Chondrocyte (in vitro differentiated cells): Measurements from ENCODE around the gene KCNAB1. TPM values are rescaled to one million over a fixed set of nuclear protein-coding genes. Genes with fewer than 3 reads are reported as not detected.
A peak's percentile ranks its signal among the peaks of the same experiment; 100 is the strongest.

Source experiments
- DNase-seq: peaks from one replicate; pipeline ENCODE4 v3.0.0; 2021; ENCODE audit warnings: mixed read lengths, low spot score
- H3K27ac Mint-ChIP-seq: one replicate; pipeline ENCODE4 v1.8.0; 2021; ENCODE audit warnings: mild to moderate bottlenecking, moderate library complexity, mixed read lengths; ENCODE audit not compliant: unreplicated experiment
- H3K27me3 Mint-ChIP-seq: 2 replicates; pipeline ENCODE4 v1.8.0; 2021; ENCODE audit warnings: low read depth, mixed read lengths
- H3K36me3 Mint-ChIP-seq: 2 replicates; pipeline ENCODE4 v1.8.0; 2021; ENCODE audit warnings: low read depth, mixed read lengths
- H3K4me1 Mint-ChIP-seq: 2 replicates; pipeline ENCODE4 v1.8.0; 2021; ENCODE audit warnings: low read depth, mild to moderate bottlenecking, mixed read lengths
- H3K4me3 Mint-ChIP-seq: one replicate; pipeline ENCODE4 v1.8.0; 2021; ENCODE audit warnings: mild to moderate bottlenecking, moderate library complexity, mixed read lengths; ENCODE audit not compliant: unreplicated experiment
- H3K9me3 Mint-ChIP-seq: 2 replicates; pipeline ENCODE4 v1.8.0; 2021; ENCODE audit warnings: low read depth, mixed read lengths
- total RNA-seq: library from RNA; stranded (reverse); gene quantifications from 3 replicates; pipeline ENCODE4 v1.2.1, GENCODE V29; 2021
- TF ChIP-seq, protein P1 (sequence below): fragments of 200-600 bp; sonication (generic); IDR thresholded peaks from 2 replicates; pipeline ENCODE4 v1.5.0; 2021; ENCODE audit warnings: antibody characterized with exemption, mild to moderate bottlenecking, moderate library complexity

The KCNAB1 gene
- total RNA-seq, 1 donor from 2014 or later = 3.4 TPM

DNA sequence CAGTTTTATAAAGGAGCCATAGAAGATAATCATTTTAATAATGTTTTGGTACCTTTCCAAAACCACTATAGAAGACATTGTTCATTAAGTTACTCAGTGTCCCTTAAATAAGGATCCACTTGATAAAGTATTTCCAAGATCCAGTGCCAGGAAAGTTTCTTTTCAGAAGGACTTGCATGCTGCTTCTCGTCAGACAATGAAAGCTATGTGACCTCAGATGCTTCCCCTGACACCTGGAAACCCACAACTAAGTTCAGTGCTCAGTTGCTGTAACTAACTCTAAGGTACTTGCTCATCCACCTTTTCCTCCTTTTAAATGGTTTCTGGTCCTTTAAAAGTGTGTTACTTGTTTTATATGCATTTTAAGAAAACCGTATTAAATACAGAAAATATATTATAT lies 427.3 kb downstream of the KCNAB1 start:
- H3K36me3 Mint-ChIP-seq = peaks cover 51% of the 10 kb centered on the region
- no peak overlapping the region for H3K4me3 Mint-ChIP-seq
- DNase-seq = no peak
- TF ChIP-seq, protein P1, sequence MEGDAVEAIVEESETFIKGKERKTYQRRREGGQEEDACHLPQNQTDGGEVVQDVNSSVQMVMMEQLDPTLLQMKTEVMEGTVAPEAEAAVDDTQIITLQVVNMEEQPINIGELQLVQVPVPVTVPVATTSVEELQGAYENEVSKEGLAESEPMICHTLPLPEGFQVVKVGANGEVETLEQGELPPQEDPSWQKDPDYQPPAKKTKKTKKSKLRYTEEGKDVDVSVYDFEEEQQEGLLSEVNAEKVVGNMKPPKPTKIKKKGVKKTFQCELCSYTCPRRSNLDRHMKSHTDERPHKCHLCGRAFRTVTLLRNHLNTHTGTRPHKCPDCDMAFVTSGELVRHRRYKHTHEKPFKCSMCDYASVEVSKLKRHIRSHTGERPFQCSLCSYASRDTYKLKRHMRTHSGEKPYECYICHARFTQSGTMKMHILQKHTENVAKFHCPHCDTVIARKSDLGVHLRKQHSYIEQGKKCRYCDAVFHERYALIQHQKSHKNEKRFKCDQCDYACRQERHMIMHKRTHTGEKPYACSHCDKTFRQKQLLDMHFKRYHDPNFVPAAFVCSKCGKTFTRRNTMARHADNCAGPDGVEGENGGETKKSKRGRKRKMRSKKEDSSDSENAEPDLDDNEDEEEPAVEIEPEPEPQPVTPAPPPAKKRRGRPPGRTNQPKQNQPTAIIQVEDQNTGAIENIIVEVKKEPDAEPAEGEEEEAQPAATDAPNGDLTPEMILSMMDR = no peak
- H3K27ac Mint-ChIP-seq = peak overlapping the region; percentile 52
- H3K4me1 Mint-ChIP-seq = peaks cover 99% of the 10 kb centered on the region
- no peaks in the 10 kb centered on the region for H3K27me3 Mint-ChIP-seq
- no peaks in the 10 kb centered on the region for H3K9me3 Mint-ChIP-seq

DNA sequence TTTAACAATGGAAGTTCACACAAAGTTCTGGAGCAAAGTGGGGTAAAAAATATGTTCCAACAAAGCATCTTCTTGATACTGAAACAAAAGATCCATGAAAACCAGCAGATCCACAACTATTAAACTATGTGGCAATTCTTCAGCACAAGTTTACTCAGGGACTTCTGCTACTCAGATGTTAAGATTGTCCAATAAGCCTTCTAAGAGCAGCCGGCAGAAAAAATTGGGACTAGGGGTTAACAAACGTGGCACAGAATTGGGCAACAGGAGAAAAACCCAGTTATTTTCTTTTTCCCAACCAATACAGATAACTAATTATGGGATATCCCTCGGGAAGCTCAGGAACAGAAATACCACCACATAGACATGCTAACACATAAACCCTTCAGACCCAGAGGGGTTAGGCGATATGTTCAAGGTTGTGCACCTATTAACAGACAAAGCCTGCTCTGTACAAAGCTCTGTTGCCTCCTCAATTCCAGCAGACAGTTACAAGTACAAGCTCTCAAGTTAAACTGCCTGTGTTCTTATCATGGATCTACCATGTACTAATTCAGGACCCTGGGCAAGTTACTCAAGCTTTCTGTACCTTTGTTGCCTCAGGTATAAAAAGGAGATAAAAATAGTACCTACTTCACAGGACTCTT lies 427.8 kb downstream of the KCNAB1 start:
- Mint-ChIP-seq H3K36me3 (peaks cover 52% of the 10 kb centered on the region), H3K4me3 (no peak overlapping the region), H3K27me3 (no peaks in the 10 kb centered on the region), H3K4me1 (peaks cover 99% of the 10 kb centered on the region), H3K27ac (peak overlapping the region; percentile 60), H3K9me3 (no peaks in the 10 kb centered on the region)
- TF ChIP-seq, protein P1 = no peak
- DNase-seq = no peak

DNA sequence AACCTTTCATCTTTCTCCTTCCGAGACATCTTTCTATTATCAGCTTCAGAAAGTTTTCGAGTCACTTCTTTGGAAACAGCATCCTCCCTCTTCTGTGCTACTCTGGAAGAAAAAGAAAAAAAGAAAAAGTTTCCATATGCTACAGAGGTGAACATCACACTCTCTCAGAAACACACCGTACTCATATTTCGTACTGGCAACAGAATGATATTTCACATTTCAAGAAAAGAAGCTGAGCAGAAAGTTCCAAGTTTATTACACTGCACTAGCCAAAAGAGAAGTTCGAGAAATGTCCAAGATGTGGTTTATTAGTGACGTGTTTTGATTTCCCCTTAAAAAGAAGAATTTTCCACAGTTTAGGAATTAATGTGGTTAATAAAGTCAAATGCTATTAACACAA lies 428.5 kb downstream of the KCNAB1 start:
- Mint-ChIP-seq H3K9me3 (no peaks in the 10 kb centered on the region), H3K4me3 (no peak overlapping the region), H3K36me3 (peaks cover 48% of the 10 kb centered on the region), H3K27me3 (no peaks in the 10 kb centered on the region), H3K27ac (peak overlapping the region; percentile 60), H3K4me1 (peaks cover 93% of the 10 kb centered on the region)
- no peak for DNase-seq
- TF ChIP-seq, protein P1 = no peak

DNA sequence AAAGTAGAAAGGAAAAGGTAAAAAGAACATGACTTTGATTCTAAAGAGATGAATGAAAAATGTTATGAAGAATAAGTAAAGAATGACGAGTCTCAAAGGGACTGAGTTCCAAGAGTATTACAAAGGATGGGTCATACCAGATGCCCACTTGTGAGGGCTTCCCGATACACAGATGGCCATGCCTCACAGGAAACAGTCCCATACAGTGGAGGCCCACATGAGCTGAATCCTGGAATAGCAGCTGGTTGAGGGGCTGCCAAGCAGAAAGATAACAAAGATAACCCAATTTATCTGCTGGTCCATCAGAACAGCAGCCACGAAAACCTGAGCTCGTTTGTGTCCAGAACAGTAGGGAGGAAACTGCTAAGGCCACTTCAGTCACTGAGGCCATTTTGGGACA lies 430.9 kb downstream of the KCNAB1 start:
- peak overlapping the region; percentile 96 for H3K4me3 Mint-ChIP-seq
- H3K36me3 Mint-ChIP-seq = peaks cover 40% of the 10 kb centered on the region
- TF ChIP-seq, protein P1 = no peak
- DNase-seq = no peak
- H3K4me1 Mint-ChIP-seq = peaks cover 78% of the 10 kb centered on the region
- peak overlapping the region; percentile 99 for H3K27ac Mint-ChIP-seq
- no peaks in the 10 kb centered on the region for H3K9me3 Mint-ChIP-seq
- H3K27me3 Mint-ChIP-seq = no peaks in the 10 kb centered on the region

DNA sequence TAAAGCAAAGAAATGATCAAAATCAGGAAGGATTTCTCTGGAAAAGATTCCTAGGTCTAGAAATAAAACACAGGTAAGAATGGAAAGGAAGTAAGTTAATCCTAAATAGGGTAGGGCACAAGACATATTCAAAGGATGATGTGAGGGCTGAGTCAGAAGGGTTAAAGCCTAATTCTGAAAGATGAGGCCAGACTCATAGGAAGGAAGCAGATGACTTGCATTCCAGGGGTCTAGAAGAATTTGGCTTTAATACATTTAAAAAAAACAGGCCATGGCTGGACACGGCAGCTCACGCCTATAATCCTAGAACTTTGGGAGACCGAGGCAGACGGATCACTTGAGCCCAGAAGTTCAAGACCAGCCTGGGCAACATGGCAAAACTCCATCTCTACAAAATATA lies 431.4 kb downstream of the KCNAB1 start:
- no peaks in the 10 kb centered on the region for H3K9me3 Mint-ChIP-seq
- peaks cover 35% of the 10 kb centered on the region for H3K36me3 Mint-ChIP-seq
- H3K27me3 Mint-ChIP-seq = no peaks in the 10 kb centered on the region
- TF ChIP-seq, protein P1 = no peak
- DNase-seq = no peak
- H3K27ac Mint-ChIP-seq = peak overlapping the region; percentile 99
- H3K4me3 Mint-ChIP-seq = peak overlapping the region; percentile 96
- H3K4me1 Mint-ChIP-seq = peaks cover 73% of the 10 kb centered on the region
